Keratinocyte (primary cell): ENCODE measurements around the gene GJC1. TPM values are rescaled to one million over a fixed set of nuclear protein-coding genes. Genes with fewer than 3 reads are reported as not detected.

ENCODE experiments used
- DNase-seq: peaks from one replicate; pipeline ENCODE4 v3.0.0-alpha.2; 2011; ENCODE audit warnings: low read depth, missing footprints, low spot score
- FAIRE-seq: peaks from 2 replicates; lab custom pipeline; 2011; peaks lifted over from hg19 to GRCh38; lab: Jason Lieb, UNC
- H2AFZ ChIP-seq: 2 replicates; pipeline ENCODE4 v1.6.0; 2012; ENCODE audit warnings: low read length, control low read depth, inconsistent platforms; ENCODE audit not compliant: control insufficient read depth
- H3K27ac ChIP-seq: 2 replicates; pipeline ENCODE4 v1.5.1; 2011; ENCODE audit warnings: low read length; ENCODE audit not compliant: control insufficient read depth, insufficient read depth
- H3K27me3 ChIP-seq: 3 replicates; pipeline ENCODE4 v1.6.0; 2011; ENCODE audit warnings: low read length; ENCODE audit not compliant: control insufficient read depth, insufficient read depth; ENCODE audit errors: extremely low read depth
- H3K36me3 ChIP-seq, 2 experiments: 2 replicates in 1 of 2; 3 replicates in 1 of 2; pipeline ENCODE4 v1.5.1; 2011; ENCODE audit warnings: low read length in 2 of 2, mild to moderate bottlenecking in 1 of 2; ENCODE audit not compliant: control insufficient read depth in 2 of 2, insufficient read depth in 2 of 2; ENCODE audit errors: extremely low read depth in 1 of 2
- H3K4me1 ChIP-seq: 3 replicates; pipeline ENCODE4 v1.5.1; 2011; ENCODE audit warnings: low read length; ENCODE audit not compliant: control insufficient read depth, insufficient read depth; ENCODE audit errors: extremely low read depth
- H3K4me2 ChIP-seq: 3 replicates; pipeline ENCODE4 v1.6.0; 2011; ENCODE audit warnings: low read depth, low read length; ENCODE audit not compliant: control insufficient read depth, insufficient read depth; ENCODE audit errors: extremely low read depth
- H3K4me3 ChIP-seq, 3 experiments: fragments of 200-600 bp in 1 of 3; sonication (generic) in 1 of 3; 2 replicates in 2 of 3; 3 replicates in 1 of 3; pipeline ENCODE4 v1.5.1; 2011 to 2016; ENCODE audit warnings: low read length in 3 of 3, mild to moderate bottlenecking in 3 of 3, control low read depth in 2 of 3, inconsistent platforms in 1 of 3, low read depth in 1 of 3, mixed read lengths in 1 of 3, mixed run types in 1 of 3, moderate library complexity in 1 of 3; ENCODE audit not compliant: control insufficient read depth in 2 of 3, insufficient read depth in 2 of 3; ENCODE audit errors: extremely low read depth in 1 of 3
- H3K79me2 ChIP-seq: 2 replicates; pipeline ENCODE4 v1.6.0; 2012; ENCODE audit warnings: low read length; ENCODE audit not compliant: control insufficient read depth, insufficient read depth
- H3K9ac ChIP-seq: 3 replicates; pipeline ENCODE4 v1.6.0; 2011; ENCODE audit warnings: low read length; ENCODE audit not compliant: control insufficient read depth, insufficient read depth; ENCODE audit errors: extremely low read depth
- H3K9me1 ChIP-seq: 3 replicates; pipeline ENCODE4 v1.6.0; 2011; ENCODE audit warnings: low read length; ENCODE audit not compliant: control insufficient read depth, insufficient read depth; ENCODE audit errors: extremely low read depth
- H3K9me3 ChIP-seq: 2 replicates; pipeline ENCODE4 v1.5.1; 2012; ENCODE audit warnings: low read depth, low read length; ENCODE audit not compliant: control insufficient read depth
- H4K20me1 ChIP-seq: 3 replicates; pipeline ENCODE4 v1.6.0; 2011; ENCODE audit warnings: low read length; ENCODE audit not compliant: control insufficient read depth, insufficient read depth; ENCODE audit errors: extremely low read depth
- CTCF ChIP-seq, 3 experiments: IDR thresholded peaks in 1 of 3; conservative IDR thresholded peaks in 1 of 3; optimal IDR thresholded peaks in 1 of 3; 2 replicates in 2 of 3; 3 replicates in 1 of 3; pipeline versions ENCODE3 to v1.5.1; 2011; ENCODE audit warnings: low read length in 3 of 3, mild to moderate bottlenecking in 3 of 3, moderate library complexity in 2 of 3, control low read depth in 1 of 3, inconsistent platforms in 1 of 3; ENCODE audit not compliant: insufficient read depth in 2 of 3; ENCODE audit errors: extremely low read depth in 1 of 3
- EZH2 ChIP-seq: IDR thresholded peaks from one replicate; pipeline ENCODE4 v1.6.1; 2012; ENCODE audit warnings: inconsistent platforms, mild to moderate bottlenecking, low read length, moderate library complexity
- dilution Hi-C: fragments of 300-500 bp; cut with MboI; formaldehyde crosslinking; loops from one replicate; pipeline ENCODE4 v1.7.0; 2020; ENCODE audit warnings: low sequenced_read_pairs; ENCODE audit not compliant: extremely low pct_ligation_motif_present
- polyA plus RNA-seq, 5 experiments: library from polyadenylated mRNA; depleted of rRNA in 3 of 5; stranded (reverse) in 3 of 5; stranded (forward) in 1 of 5; unstranded in 1 of 5; fragments of >200 nt; gene quantifications; 1 replicate in 1 of 5; 2 replicates in 3 of 5; 3 replicates in 1 of 5; pipeline versions ENCODE4 v1.2.1 to v1.2.3, GENCODE V29; 2011 to 2012; ENCODE audit warnings: missing spikeins in 2 of 5, low read depth in 1 of 5, low replicate concordance in 1 of 5

GJC1 gene
- polyA plus RNA-seq, 1 donor (not counting 4 experiments of a cell fraction or from before 2014, with no cell fraction given): 11.1 TPM

- Histone ChIP-seq H4K20me1 (no peaks in the 10 kb centered on the region), H3K79me2 (no peaks in the 10 kb centered on the region), H2AFZ (no peak overlapping the region), H3K4me2 (no peak overlapping the region), H3K27me3 (peaks cover 12% of the 10 kb centered on the region), H3K9ac (no peak overlapping the region), H3K4me3 (no peak overlapping the region), H3K36me3 (no peaks in the 10 kb centered on the region), H3K4me1 (no peaks in the 10 kb centered on the region), H3K9me3 (no peaks in the 10 kb centered on the region), H3K9me1 (no peaks in the 10 kb centered on the region), H3K27ac (no peak overlapping the region)
- dilution Hi-C loops: no loop called here
- TF ChIP-seq CTCF (optimal IDR thresholded peaks at IDR 0.05 in 1 of 3, IDR thresholded peaks at IDR 0.05 in 1 of 3, conservative IDR thresholded peaks at IDR 0.05 in 1 of 3; ENCODE audit: extremely low read depth in 1 of 3, insufficient read depth in 2 of 3, low read length in 3 of 3) (no peak), EZH2 (no peak)
- DNase-seq (no peak), FAIRE-seq (no peak)
Measured at GRCh38 chr17:44766409-44767038, 63.6 kb downstream of the GJC1 start.

- TF ChIP-seq EZH2: no peak
- TF ChIP-seq CTCF (optimal IDR thresholded peaks at IDR 0.05 in 1 of 3, IDR thresholded peaks at IDR 0.05 in 1 of 3, conservative IDR thresholded peaks at IDR 0.05 in 1 of 3; ENCODE audit: extremely low read depth in 1 of 3, insufficient read depth in 2 of 3, low read length in 3 of 3): no peak
- H3K79me2 ChIP-seq: no peaks in the 10 kb centered on the region
- H3K9ac ChIP-seq: no peak overlapping the region
- H3K9me3 ChIP-seq: no peaks in the 10 kb centered on the region
- H3K9me1 ChIP-seq: no peaks in the 10 kb centered on the region
- H3K4me3 ChIP-seq: no peak overlapping the region
- dilution Hi-C loops: no loop called here
- no peak overlapping the region for H3K27ac ChIP-seq
- H3K27me3 ChIP-seq: peaks cover 16% of the 10 kb centered on the region
- DNase-seq (no peak), FAIRE-seq (no peak)
- H3K36me3 ChIP-seq: no peaks in the 10 kb centered on the region
- no peaks in the 10 kb centered on the region for H4K20me1 ChIP-seq
- H3K4me2 ChIP-seq: no peak overlapping the region
- H3K4me1 ChIP-seq: no peaks in the 10 kb centered on the region
- no peak overlapping the region for H2AFZ ChIP-seq
Measured at GRCh38 chr17:44765965-44766364, 64.1 kb downstream of the GJC1 start.
